HG03139 (cell line): ENCODE results near the gene LSMEM2.
"Not testable (repeated sequence)": the region's sequence is repeated elsewhere in the genome, so short reads cannot be mapped to it uniquely, and the experiment has no call there.

Experiments
- ATAC-seq: cut with Tn5 transposase; IDR thresholded peaks from one replicate; pipeline ENCODE4 v1.9.1; 2021; ENCODE audit not compliant: unreplicated experiment

The LSMEM2 gene

GRCh38 chr3:50297896-50298725 is 19.2 kb downstream of the LSMEM2 start:
- no peak for ATAC-seq

GRCh38 chr3:50298836-50299637 is 20.1 kb downstream of the LSMEM2 start, which contains the start of the genes HYAL3 and NAA80:
HYAL3 (minus strand) TSS chr3:50299405; CDS start chr3:50295602, 3,803 bp downstream.
NAA80 (minus strand) TSS chr3:50299405; CDS start chr3:50297463, 1,942 bp downstream.
- peak; percentile 80 for ATAC-seq

DNA sequence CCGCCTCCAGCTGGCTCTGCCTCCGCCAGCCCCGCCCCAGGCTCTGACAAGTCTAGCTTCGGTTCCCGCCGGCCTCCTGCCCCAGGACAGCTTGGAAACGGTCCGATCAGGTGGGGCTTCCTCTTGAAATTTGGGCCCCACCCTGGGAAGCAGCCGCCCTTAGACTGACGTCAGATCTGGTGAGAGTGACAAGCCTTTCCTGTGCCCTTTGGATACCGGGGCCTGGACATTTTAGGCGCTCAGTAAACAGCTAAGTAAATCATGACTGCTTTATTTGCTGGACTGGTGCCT is 20.7 kb downstream of the LSMEM2 start:
- ATAC-seq, result no peak

DNA sequence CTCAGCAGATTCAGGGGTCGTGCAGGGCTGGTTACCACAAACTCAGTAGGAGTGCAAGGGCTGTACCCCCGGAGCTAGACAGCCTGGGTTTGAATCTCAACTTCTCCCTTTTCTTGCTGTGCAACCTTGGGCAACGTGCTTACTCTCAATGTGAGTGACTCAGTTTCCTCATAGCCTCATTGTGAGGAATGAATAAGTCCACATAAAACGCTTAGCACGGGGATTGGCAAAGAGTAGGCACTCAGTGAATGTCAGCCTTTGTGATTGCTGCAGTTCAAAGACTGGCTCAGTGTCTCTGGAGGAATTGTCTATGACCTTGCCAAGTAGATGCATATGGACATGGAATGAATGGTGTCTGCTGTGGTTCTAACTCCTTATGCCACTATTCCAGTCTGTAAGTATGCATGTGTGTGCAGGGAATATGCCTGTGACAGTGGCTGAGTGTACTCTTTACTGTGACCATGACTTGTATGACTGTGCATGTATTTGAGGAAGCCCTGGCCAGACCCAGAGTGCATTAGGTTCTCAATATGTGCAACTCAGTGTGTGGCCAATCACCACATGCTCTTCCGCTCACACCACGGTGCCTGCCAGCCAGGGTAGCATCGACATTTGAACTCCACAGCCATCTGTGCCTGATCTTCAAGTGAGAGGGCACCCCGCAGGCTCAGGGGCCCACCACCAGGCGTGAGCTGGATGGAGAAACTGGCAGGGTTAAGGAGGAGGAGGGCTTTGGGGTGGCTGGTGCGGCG is 21.2 kb downstream of the LSMEM2 start:
- ATAC-seq, result no peak

DNA sequence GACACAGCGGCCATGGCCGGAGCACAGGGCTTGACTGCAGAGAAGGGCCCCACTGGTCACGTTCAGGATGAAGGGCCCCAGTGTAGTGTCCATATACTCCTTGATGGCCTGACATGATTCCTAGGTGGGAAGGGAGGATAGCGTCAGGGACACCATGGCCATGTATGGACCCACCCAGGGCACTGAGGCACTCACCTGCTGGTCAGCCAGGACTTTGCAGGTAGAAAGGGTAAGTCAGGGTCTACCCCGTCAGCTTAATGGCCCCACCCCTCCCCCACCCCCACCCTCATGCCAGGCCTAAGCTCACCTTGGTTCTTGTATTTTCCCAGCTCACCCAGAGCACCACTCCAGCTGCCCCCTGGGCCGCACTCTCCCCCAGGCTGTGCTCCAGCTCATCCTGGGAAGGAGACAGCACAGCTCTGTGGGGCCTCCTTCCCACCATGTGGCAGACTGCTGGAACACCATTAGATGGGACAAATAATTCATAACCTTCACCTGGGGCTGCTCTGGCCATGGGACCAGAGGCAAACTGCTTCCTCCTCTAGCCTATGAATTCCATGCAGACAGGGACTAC is 21.9 kb downstream of the LSMEM2 start:
- no peak for ATAC-seq

- no peak for ATAC-seq
Observed at GRCh38 chr3:50302095-50303012, 23.5 kb downstream of the LSMEM2 start.

DNA sequence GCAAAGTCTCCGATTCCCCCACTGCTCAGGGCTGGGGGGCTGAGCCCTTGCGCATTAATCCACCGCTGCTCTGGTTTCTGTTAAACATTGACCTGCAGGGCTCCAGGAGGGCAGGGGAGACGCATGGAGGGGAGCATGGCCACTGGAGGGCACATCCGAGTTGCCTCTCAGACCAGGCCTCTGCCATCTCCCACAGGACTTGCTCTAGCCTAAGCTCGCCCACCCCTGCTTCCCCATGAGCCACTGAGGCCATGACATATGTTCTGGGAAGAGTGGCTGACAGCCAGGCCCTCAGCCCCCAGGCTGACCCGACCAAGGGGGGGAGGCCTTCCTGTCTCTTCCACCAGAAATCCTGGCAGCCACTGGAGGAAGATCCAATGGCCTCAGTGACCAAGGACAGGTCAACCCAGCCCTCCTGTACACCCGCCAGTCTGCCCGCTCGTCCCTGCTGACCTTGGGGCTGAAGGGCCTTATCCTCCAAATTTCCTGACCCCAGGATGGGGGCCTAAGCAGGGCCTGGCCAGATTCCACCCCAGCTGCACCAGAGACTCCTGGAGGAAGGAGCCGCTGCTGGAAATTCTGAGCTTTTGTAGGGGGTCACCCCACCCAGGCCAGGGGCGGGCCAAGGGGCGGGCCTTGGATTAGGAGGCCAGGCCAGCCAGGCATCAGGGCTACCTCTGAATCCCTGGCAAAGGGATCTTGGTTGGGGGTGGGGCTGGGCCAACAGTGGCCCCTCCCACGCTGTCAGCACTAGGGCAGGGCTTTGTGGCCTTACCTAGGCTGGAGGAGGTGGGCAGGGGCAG is 24.3 kb downstream of the LSMEM2 start, which contains the start of gene HYAL1:
Gene HYAL1, minus strand, starts transcription at position 562 of the 803 bp plus-strand sequence. CDS start 618 bp downstream, outside the sequence.
- no peak for ATAC-seq

GRCh38 chr3:50304601-50305000 is 25.7 kb downstream of the LSMEM2 start:
- no peak for ATAC-seq

GRCh38 chr3:50312041-50312440 is 33.2 kb downstream of the LSMEM2 start:
- ATAC-seq, result not testable (repeated sequence)

- ATAC-seq, result no peak
Observed at GRCh38 chr3:50314342-50314741, 35.5 kb downstream of the LSMEM2 start.

DNA sequence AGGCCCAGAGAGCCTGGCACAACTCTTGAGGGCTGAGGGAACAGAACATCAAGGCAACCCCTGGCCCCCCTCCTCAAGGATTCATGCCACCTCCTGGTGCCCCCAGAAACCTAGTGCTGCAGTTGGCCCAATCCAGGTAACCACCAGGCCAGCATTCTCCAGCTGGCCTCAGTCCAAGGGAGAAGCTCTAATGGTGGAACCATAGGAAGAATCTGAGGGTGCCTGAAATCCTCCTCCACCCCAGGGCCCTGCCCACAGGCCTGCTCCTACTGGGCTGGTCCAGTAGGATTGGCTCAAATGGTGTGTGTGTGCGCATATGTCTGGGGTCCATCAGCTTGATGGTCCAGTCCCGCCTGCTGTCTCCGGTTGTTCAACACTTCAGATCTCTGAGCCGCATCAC is 35.9 kb downstream of the LSMEM2 start:
- no peak for ATAC-seq

DNA sequence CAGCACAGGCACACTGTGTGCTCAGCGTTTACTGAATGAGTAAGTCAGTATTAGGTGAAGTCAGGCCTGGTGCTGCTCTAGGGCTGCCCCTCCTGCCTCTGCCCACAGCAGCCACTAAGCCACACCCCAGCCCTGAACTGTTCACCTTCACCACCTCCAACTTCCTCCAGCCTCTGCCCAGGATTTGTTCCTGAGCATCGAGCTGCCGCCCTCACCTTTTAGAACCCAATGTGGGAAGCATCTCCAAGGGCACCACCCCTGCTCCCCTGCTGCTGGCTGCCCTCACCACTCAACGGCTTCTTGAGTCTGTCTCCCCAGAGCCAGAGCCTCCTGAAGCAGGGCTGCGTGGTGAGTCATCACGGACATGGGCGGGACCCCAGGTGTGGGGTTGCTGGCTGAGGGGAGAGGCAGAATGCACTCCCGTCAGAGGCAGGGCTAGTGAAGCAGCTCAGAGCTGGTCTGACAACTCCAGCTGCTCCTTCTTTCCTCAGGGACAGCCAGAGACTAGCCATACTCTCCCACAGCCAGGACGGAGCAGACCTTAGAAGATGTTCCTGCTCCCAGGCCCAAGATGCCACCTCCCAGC is 37.9 kb downstream of the LSMEM2 start:
- ATAC-seq, result no peak

- ATAC-seq, result no peak
Observed at GRCh38 chr3:50317300-50317699, 38.4 kb downstream of the LSMEM2 start.

DNA sequence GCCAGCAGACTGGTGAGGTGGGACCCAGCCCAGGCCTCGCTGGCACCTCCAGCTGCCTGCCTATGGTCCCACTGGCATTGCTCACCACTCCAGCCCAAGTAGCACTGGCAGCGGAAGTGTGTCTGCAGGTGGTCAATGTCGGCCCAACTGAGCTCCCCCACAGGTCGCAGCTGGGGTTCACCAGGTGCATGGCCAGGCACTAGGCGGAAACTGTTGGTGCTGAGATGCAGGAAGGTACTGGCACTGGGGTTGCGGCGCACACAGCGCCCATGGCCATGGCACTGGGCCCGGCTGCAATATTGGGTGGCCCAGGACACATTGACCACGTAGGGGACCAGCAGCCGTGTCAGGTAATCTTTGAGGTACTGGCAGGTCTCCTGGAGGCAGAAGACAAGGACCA is 39.3 kb downstream of the LSMEM2 start:
- no peak for ATAC-seq

GRCh38 chr3:50318615-50319014 is 39.7 kb downstream of the LSMEM2 start:
- no peak for ATAC-seq

GRCh38 chr3:50319181-50319893 is 40.5 kb downstream of the LSMEM2 start:
- ATAC-seq, result no peak

- no peak for ATAC-seq
Observed at GRCh38 chr3:50319894-50320625, 41.2 kb downstream of the LSMEM2 start.
